Activated CD8-positive, alpha-beta memory T cell treated with anti-CD3 and anti-CD28 coated beads for 24 hours (primary cell): ENCODE results near the gene ANKRD33B.
"Not testable (repeated sequence)": the region's sequence is repeated elsewhere in the genome, so short reads cannot be mapped to it uniquely, and the experiment has no call there.

Experiments
- DNase-seq: peaks from one replicate; pipeline ENCODE4 v3.0.0-alpha.2; 2020

ANKRD33B gene

DNA sequence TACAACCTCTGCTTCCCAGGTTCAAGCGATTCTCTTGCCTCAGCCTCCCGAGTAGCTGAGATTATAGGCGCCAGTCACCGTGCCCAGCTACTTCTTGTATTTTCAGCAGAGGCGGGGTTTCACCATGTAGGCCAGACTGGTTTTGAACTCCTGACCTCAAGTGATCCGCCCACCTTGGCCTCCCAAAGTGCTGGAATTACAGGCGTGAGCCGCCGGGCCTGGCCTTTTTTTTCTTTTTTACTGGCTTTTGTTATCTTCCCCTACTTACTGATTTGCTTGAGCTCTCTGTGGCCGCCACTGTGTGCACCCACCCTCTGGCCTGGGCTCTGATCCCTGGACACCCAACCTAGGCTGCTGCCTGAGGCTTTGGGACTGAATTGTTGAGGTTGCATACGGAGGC lies 60.3 kb downstream of the ANKRD33B start:
- DNase-seq: peak; percentile 26

DNA sequence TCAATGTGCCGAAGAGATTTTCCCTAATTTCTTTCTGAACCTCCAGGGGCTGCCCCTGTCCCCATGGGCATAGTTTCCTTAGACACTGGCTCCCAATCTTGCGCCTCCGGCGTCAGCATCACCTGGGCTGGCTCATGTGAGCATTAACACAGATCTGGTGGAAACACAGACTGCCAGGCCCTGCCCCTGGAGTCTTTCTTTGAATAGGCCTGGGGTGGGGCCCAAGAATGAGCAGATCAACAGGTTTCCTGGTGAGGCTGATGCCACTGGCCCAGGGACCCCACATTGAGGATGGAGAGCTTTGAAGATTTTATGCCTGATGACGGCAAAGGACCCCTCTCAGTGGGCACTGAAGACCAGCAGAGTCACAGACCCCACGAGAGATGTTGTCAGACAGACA lies 60.8 kb downstream of the ANKRD33B start:
- DNase-seq: no peak

DNA sequence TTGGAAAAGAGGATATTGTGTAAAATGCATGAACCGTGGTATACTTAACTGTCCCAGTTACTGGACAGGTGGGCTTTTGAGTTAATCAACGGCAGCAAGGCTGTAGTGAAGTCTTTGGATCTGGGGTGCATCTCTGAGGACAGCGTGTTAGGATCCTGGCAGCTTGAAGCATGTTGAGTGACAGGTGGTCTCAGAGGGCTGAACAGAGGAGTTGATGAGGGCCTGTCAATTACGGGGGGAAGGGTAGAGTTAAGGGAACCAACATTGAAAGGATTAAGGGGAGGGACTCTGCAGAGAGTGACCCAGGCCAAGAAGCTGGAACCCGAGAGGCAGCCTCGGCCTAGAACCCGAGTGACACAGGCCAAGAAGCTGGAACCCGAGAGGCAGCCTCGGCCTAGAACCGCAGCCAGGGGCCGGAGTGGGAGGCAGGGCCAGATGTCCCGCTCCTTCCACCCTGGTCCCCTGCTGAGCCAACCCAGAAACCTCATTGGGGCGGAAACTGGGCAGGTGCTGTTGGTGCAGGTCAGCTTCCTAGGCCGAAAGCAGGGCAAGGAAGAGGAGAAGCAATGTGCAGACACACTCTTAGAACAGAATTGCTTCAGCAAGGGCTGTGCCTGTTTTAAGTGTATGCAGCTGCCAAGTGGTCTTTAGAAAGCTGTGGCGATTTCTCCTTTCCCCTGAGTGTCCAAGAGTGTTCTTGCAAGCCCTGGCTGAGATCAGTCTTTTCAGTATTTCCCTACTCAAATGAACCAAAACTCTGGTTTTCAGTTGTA lies 62.0 kb downstream of the ANKRD33B start:
- no peak for DNase-seq

DNA sequence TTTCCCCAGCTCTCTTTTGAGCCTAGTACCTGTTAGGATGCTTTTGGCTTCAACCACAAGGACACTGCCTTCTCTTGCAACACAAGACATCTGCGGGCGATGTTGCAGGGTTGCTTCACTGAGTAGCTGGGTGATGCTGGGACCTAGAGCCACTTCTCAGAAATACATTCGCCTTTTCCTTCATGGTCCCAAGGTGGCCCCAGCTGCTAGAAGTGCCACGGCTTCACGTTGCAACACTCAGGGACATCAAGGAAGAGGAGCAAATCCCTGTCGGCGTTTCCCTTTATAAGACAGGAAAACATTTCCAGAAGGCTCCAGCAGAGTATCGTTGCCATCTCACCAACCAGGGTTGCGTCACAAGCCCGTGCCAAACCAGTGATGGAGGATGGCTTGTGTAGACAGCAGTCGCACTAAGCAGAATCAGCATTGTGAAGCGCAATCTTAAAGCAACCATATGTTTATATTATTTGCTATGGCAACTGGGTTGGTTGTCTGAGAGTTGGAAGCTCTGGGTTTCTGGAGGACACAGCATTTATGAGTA lies 62.7 kb downstream of the ANKRD33B start:
- no peak for DNase-seq

DNA sequence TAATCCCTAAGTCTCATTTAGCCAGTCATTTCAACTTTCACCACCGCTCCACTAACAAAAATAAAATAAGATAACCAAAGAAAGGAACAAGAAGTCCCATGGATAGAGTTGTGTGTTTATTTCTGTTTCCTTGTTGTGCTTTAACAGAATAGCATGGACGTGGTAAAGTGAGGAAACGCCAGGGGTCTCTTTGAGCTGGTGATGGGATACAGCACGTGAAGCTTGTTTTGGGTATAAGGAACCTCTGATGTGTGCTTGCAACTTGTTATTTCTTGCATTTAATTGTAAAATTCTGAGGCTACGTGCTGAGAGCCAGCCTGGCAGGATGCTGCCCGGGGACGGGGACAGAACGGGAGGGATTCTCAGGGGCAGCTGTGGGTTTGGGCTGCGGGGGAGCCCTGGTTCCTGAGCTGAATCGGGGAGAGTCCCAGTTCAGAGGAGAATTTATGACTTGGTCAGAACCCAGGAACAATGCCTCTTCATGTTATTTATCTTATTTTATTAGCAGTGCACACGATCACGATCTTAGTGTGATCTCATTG lies 63.4 kb downstream of the ANKRD33B start:
- DNase-seq: no peak

DNA sequence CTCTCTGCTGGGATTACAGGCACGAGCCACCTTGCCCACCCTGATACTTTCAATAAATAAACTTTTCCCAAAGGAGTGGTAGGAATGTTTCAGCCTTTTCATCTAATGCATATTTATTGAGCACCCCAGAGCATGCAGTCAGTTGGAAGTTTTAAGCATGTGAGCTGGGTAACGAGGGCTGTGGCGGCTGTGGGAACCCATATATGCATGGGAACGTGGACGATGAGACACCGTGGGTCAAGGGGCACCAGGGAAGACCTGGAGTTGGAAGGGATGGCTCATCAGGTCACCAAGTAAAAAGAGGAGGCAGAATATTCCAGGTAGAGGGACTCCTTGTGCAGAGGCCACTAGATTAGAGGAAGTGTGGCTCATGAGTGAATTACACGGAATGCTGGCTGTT lies 64.7 kb downstream of the ANKRD33B start:
- no peak for DNase-seq

DNA sequence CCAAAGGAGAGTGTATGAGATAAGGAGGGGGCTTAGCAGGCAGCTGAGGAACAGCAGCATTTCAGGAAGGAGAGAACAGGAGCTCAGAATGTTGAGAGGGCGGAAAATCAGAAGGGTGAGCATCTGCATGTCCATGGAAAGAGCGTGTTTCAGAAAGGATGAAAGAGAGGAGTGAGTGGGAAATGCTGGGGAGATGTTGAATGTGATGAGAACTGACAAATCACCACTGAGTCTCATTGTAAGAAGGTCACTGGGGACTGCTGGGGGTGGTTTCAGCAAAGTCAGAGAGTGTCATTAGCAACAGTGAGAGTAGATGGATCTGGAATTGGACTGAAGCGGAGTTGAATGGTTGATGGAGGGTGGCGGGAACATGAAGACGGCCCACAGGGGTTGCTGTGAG lies 65.8 kb downstream of the ANKRD33B start:
- no peak for DNase-seq

DNA sequence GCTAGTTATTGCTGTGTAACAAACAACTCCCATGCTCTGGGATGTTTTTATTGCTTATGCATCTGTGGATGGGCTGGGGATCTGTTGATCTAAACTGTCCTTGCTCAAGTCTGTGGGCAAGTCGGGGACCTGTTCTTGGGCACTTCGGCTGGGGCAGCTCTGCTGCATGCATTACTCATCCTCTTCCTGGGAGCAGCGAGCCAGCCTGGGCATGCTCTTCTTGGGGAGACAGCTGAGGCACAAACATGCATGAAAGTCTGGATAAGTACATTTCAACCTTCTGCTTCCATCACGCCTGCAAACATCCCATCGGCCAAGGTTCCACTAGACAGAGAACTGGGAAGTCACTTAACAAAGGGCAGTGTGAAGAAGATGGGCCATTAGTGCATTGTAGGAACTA lies 66.3 kb downstream of the ANKRD33B start:
- no peak for DNase-seq

DNA sequence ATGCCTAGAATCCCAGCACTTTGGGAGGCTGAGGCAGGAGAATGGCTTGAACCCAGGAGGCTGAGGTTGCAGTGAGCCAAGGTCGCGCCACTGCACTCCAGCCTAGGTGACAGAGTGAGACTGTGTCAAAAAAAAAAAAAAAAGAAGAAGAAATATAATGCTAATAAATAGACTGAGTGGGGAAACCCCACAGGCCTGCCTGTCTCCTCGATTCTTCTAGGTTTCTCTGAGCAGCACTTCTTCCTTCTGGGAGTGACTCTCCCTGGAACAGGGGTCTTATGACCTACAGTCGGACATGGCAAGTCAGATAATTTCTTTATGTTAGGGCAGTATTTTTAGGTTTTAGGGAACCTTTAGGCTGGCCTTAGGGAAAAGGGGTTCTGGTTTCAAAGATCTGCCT lies 66.9 kb downstream of the ANKRD33B start:
- DNase-seq: not testable (repeated sequence)

DNA sequence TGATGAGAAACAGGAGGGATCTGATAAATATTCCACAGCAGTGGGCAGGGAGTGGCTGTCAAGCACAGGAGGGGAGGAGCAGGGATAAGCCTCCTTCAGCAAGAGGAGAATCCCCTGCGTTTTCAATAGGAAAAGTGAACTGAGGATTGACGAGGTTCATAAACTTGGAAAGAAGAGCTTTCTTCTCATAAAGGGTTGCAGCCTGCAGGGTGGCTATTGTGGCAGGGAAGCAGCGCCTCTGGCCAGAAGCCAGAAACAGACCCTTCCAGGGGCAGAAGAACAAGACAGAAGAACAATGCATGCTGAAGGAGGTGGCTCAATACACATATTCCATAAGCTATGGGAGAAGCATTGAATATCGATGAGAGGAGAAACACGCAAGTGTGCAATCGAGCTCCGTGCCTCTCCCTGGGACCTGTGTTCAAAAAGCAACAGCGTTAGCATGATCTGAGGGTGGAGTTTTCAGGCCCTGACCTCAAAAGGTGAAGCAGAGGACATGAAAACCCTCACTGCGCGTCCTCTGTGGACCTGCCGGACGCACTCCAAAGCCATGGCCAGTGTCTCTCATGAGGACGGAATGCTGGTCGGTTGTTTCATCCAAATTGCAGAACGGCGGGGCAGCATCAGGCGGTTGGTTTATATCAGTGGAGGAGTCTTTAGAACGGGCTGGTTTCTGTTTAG lies 67.6 kb downstream of the ANKRD33B start:
- DNase-seq: no peak

DNA sequence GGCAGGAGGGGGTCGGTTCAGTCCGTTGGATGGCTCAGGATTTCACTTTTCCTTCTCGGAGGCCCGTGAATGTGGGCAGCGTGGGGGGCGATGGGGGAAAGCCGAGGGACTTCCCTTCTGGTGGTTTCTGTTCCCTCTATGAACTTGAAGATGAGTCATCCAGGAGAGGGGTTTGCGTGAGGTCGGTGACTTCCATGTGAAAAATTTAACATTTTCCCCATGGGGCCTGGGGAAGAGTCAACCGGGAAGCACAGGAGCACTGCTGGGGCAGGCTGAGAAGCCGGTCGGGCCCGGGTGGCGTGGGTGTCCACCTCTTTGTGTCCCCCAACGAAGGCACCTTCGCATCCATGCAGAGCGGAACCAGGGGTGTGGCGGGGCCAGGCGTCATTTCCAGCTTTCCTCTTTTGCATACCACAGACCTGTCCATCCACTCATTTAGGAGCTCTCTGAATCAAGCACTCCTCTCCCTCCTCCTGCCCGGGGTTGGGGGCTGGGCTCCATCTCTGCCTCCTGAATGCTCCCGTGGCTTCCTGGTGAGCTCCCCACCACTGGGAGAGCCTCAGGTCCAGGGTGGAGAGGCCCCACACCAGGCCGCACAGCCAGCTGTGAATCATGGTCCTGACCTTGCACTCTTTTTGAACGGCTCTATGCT lies 68.4 kb downstream of the ANKRD33B start:
- DNase-seq: peak; percentile 72

DNA sequence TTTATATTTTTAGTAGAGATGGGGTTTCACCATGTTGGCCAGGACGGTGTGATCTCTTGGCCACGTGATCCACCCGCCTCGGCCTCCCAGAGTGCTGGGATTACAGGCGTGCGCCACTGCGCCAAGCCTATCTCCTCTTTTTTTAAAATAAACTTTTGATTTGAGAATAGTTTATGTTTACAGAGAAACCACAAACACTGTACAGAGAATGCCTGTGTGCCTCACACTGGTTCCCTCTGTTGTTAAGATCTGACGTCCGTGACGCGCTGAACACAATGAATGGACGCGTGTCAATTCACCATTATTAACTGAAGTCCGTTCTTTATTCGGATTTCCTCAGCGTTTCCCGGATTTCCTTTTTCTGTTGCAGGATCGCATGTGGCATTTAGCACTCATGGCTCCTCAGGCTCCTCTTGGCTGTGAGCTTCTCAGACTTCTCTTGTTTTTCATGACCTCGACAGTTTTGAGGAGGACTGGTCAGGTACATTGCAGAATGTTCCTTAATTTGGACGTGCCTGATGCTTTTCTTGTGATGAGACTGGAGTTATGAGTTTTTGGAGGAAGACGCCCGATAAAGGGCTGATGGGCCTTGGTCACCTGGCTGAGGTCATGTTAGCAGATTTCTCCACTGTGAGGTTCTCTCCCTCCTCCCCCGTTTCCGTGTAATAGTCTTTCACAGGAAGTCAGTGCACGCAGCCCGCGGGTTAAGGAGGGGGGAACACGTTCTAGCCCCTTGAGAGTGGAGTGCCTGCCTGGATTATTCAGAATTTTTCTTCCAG lies 69.6 kb downstream of the ANKRD33B start:
- DNase-seq: no peak

DNA sequence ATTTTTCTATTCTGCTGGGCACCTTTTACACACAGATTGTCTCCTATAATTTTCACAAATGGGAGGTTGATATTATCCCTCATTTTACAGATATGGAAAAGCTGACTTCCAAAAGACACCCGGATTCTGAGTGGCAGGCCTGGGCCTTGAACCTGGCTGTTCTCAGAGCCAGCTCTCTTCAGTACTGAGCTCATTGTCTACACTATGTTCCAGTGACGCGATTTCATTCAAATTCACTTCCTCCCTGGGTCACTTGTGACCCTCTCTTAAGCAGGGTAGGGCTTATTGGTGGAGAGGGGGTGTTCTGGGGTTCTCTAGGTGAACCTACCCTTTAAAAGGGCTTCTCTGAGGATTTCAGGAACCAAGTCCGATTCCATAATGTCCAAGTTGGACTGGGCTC lies 70.2 kb downstream of the ANKRD33B start:
- DNase-seq: no peak

DNA sequence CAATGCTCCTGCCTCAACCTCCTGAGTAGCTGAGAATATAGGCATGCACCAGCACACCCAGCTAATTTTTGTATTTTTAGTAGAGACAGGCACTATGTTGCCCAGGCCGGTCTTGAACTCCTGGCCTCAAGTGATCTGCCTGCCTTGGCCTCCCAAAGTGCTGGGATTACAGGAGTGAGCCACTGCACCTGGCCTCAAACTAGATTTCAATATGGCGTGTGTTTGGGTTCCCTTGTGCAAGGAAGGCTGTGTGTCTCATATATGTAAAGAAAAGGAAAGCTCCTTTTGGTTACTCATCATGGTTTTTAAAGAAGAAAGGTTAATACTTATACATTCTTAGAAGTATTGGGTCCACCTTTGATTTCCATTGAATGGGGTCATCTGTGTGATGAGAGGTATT lies 70.7 kb downstream of the ANKRD33B start:
- DNase-seq: no peak

DNA sequence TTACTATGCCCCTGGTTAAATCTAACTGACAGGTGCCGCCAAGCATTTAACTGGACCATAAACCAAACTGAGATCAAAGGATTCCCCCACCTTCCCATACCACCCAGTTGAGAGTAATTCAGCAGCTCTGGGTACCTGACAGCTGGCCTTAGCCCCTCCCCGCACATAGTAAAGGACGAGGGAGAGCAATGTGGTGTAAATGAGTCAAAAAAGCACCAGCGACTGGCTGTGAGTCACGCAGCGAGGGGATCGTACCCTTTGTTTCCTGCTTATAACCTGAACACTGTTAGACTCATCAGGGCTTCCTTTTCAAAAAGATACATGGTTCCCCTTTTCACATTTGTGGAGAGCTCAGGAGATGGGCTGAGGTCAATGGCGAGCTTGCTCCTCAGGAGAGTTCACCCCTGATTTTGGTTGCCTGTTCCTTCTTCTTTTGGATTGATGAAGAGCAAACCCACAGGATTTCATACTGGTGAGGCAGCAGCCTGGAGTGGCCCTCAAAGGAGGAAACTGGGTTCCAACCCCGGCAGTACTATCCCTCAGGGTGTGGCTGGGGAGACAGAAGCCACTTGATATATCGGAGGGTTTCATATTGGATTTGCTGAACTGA lies 71.5 kb downstream of the ANKRD33B start:
- peak; percentile 76 for DNase-seq

DNA sequence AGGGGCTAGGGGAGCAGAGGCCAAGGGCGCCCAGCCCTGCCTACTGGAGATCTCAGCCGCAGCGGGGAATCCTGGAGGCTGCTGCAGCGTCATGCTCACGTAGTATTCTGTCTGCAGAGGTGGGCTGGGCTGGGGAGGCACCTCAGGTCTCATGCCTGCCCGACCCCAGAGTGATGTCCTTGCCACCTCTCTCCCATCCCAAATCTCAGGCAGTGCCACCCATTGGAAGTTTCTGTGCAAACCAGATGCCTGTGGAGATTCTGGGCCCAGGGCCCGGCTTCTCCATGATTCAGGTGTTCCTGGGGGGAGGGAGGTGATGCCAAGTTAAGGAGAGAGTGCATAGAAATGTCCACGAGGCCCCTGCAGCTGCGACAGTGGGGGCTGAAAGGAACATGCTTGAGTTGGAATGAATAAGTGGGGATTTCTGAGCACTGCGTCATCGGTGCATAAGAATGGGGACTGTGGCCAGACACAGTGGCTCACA lies 72.0 kb downstream of the ANKRD33B start:
- DNase-seq: peak; percentile 56

DNA sequence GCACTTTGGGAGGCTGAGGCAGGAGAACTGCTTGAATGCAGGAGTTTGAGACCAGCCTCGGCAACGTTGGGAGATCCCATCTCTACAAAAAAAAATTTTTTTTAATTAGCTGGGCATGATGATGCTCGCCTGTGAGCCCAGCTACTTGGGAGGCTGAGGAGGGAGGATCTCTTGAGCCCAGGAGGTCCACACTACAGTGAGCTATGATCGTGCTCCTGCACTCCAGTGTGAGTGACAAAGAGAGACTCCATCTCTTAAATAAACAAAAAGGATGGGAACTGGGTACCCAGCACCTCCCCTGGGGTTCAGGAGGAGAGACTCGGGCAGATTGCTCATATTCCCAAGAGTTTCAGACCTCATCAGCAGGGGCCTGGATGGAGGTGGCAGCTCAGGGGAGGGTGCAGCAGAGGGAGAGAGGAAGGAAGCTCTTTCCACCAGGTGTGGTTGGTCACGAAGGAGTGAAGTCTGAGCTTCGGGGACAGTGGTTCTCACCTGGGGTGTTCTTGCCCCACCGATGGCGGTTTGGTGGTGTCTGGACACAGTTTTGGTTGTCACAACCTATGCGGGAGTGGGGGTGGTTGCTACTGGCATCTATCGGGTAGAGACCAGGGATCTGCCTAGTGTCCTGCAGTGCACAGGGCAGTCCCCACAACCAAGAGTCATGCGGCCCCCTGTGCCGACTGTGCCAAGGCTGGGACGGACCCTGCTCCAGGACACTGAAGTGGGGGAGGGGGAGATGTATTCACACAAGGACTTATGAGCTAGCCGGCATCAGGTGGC lies 72.7 kb downstream of the ANKRD33B start:
- no peak for DNase-seq

DNA sequence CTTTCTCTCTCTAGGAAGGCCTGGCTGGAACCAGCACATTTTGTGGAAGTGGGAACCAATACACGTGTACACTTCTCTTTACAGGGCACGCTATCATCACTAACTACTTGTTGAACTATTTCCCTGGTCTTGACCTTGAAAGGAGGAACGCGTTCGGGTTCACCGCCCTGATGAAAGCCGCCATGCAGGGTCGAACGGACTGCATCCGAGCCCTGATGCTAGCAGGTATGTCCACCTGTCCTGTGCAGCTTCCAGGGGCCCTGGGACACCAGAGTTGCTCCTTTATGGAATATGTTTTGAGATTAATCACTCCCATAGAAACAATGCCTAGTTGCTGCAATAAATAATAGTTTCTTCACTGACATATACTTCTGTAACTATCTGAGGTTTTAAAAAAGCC lies 74.1 kb downstream of the ANKRD33B start:
- DNase-seq: no peak

DNA sequence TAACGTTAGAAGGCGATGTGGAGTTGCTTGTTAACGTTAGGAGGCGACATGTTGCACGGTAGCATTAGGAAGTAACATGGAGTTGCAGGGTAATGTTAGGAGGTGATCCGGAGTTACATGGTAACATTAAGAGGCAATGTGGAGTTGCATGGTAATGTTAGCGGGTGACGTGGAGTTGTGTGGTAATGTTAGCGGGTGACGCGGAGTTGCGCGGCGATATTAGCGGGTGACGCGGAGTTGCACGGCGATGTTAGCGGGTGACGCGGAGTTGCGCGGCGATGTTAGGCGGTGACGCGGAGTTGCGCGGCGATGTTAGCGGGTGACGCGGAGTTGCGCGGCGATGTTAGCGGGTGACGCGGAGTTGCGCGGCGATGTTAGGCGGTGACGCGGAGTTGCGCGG lies 74.9 kb downstream of the ANKRD33B start:
- DNase-seq: not testable (repeated sequence)

DNA sequence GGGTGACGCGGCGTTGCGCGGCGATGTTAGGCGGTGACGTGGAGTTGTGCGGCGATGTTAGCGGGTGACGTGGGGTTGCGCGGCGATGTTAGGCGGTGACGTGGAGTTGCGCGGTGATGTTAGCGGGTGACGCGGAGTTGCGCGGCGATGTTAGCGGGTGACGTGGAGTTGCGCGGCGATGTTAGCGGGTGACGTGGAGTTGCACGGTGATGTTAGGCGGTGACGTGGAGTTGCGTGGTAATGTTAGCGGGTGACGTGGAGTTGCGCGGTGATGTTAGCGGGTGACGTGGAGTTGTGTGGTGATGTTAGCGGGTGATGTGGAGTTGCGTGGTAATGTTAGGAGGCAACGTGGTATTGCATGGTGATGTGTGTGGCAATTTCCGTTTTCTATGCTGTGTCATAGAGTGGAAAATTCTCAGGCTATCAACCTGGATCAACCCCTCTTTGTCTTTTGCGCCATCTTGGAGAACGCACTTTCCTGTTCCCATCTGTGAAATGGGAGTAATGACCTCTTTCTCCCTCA lies 76.0 kb downstream of the ANKRD33B start:
- no peak for DNase-seq

DNA sequence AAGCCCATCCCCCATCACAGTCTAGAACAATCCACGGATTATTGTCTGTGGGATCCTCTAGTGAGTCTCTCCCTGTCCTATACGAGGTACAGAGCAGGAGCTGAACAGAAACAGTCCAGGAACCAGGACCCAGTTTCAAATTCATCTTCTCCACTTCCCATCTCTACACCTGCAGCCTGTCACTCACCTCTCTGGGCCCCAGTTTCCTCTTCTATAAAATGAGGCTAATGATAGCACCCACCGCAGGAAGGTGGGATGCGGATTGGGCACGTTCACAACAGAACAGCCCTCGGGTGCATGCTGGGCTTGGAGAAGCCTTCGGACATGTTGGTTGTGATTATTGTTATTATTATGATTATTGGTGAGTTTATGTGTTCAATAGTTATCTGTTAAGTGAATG lies 78.5 kb downstream of the ANKRD33B start:
- no peak for DNase-seq
